SH-SY5Y (cell line): Measurements from ENCODE around the gene MKNK2.

Experiments used
- GATA2 ChIP-seq: IDR thresholded peaks from 2 replicates; pipeline ENCODE4 v1.6.1; 2011; ENCODE audit warnings: mild to moderate bottlenecking, low read depth, low read length
- GATA3 ChIP-seq: IDR thresholded peaks from 2 replicates; pipeline ENCODE4 v1.6.1; 2011; ENCODE audit warnings: low read depth, mild to moderate bottlenecking, low read length, moderate library complexity

GRCh38 chr19:2032296-2032941, 18.6 kb downstream of the MKNK2 start:
- no peak for TF ChIP-seq GATA2
- TF ChIP-seq GATA3 = no peak
